Omental fat pad (tissue), 4 donors: ENCODE data around the gene CMBL. TPM values are rescaled to one million over a fixed set of nuclear protein-coding genes. Genes with fewer than 3 reads are reported as not detected.

ENCODE experiments used
- ATAC-seq: fragments of 150-250 bp; one replicate; pipeline ENCODE4 v1.9.1; 2016; ENCODE audit warnings: mild to moderate bottlenecking, moderate library complexity; ENCODE audit not compliant: low FRiP score
- DNase-seq: peaks from one replicate; pipeline ENCODE4 v3.0.0-alpha.2; 2019; ENCODE audit warnings: low spot score
- total RNA-seq, 4 donors: library from RNA; depleted of rRNA; stranded (reverse); fragments of >200 nt; gene quantifications; one replicate each; pipeline ENCODE4 v1.1.0, GENCODE V29; 2016
- TF ChIP-seq, protein P1 (sequence below), 3 donors: fragments of 450-650 bp; IDR thresholded peaks; one replicate each; pipeline ENCODE4 v1.5.1; 2016 to 2017; ENCODE audit warnings: antibody characterized with exemption in 3 of 3, mild to moderate bottlenecking in 3 of 3, moderate library complexity in 2 of 3

Gene CMBL
- total RNA-seq, 4 donors from 2014 or later, result 7.1 to 16.7 (median 8.7) TPM

DNA sequence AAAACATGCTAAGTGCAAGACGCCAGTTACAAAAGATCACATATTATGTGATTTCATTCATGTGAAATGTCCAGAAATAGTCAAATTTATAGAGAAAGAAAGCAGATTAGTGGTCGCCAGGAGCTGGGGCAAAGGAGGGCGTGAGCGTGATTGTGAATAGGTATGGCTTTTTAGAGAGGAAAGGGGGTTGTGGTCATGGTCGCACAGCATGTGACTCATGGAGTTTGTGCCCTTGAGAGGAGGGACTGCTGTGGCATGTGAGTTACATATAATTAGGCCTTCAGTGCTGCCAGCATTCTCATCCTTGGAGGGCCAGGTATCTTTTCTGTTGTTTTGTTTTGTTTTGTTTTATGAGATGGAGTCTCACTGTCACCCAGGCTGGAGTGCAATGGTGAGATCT is 24.6 kb upstream of the CMBL start:
- ATAC-seq (no peak), DNase-seq (no peak)
- TF ChIP-seq, protein P1, sequence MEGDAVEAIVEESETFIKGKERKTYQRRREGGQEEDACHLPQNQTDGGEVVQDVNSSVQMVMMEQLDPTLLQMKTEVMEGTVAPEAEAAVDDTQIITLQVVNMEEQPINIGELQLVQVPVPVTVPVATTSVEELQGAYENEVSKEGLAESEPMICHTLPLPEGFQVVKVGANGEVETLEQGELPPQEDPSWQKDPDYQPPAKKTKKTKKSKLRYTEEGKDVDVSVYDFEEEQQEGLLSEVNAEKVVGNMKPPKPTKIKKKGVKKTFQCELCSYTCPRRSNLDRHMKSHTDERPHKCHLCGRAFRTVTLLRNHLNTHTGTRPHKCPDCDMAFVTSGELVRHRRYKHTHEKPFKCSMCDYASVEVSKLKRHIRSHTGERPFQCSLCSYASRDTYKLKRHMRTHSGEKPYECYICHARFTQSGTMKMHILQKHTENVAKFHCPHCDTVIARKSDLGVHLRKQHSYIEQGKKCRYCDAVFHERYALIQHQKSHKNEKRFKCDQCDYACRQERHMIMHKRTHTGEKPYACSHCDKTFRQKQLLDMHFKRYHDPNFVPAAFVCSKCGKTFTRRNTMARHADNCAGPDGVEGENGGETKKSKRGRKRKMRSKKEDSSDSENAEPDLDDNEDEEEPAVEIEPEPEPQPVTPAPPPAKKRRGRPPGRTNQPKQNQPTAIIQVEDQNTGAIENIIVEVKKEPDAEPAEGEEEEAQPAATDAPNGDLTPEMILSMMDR (IDR thresholded peaks at IDR 0.05), result no peak

DNA sequence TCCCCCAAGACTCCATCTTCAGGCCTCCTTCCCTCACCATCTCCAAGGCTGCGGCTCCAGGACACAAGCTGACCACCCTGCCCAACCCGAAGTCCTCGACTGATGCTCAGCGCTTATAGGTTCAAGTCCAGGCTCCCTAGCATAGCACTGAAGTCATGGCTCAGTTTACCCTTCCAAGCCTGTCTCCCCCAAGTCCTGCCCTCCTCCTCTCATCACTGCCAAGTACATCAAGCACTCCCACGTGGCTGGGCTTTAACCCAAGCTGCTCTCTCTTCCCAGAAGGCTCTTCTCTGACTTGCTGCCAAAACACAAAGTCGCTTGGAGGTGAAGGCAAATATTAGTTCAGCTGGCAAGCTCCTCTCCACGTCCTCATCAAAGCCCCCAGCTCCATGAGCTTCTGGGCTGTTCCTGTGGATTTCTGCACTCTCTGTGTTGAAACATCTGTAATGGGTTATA is 23.7 kb upstream of the CMBL start:
- TF ChIP-seq, protein P1 (IDR thresholded peaks at IDR 0.05), result no peak
- no peak for DNase-seq

DNA sequence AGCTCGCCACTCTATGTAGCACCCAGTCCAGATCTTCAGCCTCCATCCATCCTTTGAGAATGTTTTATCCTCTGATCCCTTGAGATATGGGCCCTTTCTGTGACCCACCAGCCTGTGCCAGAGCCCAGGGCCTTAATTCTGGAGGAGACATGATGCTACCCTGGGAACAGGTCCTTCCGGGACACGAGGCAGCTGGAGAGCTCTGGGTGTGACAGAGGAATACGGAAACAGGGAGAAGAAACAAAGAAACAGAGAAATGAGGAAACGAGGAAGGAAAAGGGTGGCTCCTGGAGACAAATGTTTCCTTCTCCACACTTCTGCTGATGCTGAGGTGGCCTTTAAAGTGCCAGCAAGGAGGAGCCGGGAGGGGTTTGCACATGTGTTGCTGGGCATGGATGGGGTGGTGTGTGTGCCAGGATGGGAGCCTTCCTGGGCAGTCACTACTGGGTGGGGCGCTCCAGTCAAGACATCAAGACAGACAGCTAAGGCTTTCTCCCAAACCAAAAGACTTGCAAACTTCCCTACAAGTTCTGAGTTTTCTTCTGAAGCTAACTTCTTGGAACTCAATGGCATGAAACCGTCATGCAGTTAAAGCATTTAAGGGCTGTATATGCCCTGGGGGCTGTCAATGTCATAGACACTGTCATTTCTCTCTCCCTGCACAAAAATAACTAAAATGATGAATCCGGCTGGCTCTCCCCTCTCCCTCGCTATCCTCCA is 23.0 kb upstream of the CMBL start:
- TF ChIP-seq, protein P1 (IDR thresholded peaks at IDR 0.05), result no peak
- peak; percentile 13 for ATAC-seq
- DNase-seq, result no peak

More for the DNA sequence above, 23.7 kb upstream of the CMBL start:
- no peak for ATAC-seq

DNA sequence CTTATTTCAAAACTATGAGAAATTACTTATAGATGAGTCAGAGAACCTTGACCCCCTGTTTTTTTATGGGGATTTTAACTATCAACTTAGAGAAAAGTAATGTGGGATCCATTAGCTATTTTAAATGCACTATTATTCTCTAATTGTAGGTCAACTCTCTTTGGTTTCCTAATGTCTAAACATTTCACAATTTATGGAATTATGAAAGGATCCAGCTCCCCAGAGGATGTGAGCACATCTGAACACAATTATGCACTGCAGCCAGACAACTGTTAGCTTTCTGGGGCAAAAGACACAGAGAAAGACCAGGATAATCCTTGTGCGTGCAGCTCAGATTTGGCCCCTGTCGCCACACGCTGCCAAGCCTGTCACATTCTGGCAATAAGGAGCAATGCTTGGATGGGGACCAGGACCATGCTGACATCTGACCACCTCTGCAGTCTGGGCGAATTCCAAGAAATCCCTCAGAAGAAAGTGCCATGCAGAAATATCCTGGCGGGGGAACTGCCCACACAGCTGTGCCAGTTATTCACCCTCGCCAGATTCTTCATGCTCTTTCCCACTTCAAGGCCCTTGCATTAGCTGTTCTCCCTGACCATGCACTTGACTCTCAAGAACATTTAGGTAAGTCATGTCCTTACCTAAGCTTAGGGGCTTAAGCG is 22.2 kb upstream of the CMBL start:
- DNase-seq, result no peak
- peak; percentile 72 for ATAC-seq
- TF ChIP-seq, protein P1 (IDR thresholded peaks at IDR 0.05), result no peak

DNA sequence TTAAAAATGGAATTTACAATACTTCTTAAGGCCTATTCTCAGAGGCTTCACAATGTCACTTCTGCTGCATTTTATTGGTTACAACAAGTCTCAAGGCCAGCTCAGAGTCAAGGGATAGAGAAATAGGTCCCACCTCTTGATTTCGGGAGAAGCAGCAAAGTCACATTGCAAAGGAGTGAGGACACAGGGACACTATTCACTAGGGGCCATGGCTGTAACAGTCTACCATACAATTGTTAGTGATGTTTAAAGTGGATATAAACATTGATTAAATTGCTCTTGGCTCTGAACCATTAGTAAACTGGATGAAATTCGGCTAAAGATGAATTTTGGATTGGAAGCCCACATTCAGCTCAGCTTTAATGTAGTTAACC is 21.7 kb upstream of the CMBL start:
- TF ChIP-seq, protein P1 (IDR thresholded peaks at IDR 0.05), result no peak
- ATAC-seq (no peak), DNase-seq (no peak)

DNA sequence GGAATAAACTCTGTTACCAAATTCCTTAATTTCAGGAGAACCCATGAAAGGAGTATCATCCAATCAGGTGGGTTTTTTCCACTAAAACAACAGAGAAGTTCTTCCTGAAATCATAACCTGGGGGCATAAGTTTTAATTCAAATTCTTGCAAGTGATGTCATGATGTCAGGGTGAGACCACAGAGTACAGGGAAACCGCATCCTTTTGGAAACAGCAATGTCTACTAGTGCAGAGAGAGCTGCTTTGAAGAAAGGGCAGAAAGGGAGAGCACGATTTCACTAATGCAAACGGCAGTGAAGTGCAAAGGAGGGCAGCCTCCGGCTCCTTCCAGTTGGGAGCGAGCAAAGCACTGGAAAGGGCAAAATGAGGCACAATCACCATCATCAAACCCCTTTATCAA is 20.6 kb upstream of the CMBL start:
- ATAC-seq, result no peak
- TF ChIP-seq, protein P1 (IDR thresholded peaks at IDR 0.05), result no peak
- no peak for DNase-seq
